ENCODE results near the gene SNX7.

SNX7 gene

DNA sequence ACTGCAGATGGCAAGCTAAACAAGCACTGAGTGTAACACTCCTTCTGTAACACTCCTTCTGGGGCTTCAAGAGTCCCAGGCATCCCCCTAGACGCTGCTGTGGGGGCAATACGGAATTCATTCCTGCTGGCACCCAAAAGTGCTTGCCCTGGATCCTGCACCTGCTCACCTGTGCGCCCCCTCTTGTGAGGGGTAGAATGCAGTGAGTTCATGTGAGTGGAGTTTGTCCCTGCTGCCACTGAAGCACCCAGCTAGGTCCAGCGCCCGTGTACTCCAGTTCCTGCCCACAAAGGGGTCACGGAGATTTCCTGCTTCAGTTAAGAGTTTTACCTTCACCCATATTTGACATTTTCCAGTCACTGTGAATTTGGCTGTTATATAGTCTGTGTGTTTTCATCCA, 130.0 kb downstream of the SNX7 start:
- ATAC-seq, result no peak
- DNase-seq (ENCODE audit: low spot score in 2 of 2), result no peak
- Mint-ChIP-seq H3K36me3 (no peaks in the 10 kb centered on the region), H3K4me1 (peaks cover 5% of the 10 kb centered on the region), H3K4me3 (no peak overlapping the region), H3K27ac (no peak overlapping the region), H3K9me3 (no peaks in the 10 kb centered on the region)

GRCh38 chr1:98792123-98792522, 130.6 kb downstream of the SNX7 start:
- Mint-ChIP-seq H3K4me3 (no peak overlapping the region), H3K4me1 (peaks cover 5% of the 10 kb centered on the region), H3K36me3 (no peaks in the 10 kb centered on the region), H3K27ac (no peak overlapping the region), H3K9me3 (no peaks in the 10 kb centered on the region)
- ATAC-seq, result no peak
- DNase-seq (ENCODE audit: low spot score in 2 of 2), result no peak

- Mint-ChIP-seq H3K36me3 (no peaks in the 10 kb centered on the region), H3K27ac (no peak overlapping the region), H3K4me1 (peaks cover 10% of the 10 kb centered on the region), H3K4me3 (no peak overlapping the region), H3K9me3 (no peaks in the 10 kb centered on the region)
- ATAC-seq, result no peak
- no peak for DNase-seq (ENCODE audit: low spot score in 2 of 2)
Measured at GRCh38 chr1:98793136-98793535, 131.6 kb downstream of the SNX7 start.

DNA sequence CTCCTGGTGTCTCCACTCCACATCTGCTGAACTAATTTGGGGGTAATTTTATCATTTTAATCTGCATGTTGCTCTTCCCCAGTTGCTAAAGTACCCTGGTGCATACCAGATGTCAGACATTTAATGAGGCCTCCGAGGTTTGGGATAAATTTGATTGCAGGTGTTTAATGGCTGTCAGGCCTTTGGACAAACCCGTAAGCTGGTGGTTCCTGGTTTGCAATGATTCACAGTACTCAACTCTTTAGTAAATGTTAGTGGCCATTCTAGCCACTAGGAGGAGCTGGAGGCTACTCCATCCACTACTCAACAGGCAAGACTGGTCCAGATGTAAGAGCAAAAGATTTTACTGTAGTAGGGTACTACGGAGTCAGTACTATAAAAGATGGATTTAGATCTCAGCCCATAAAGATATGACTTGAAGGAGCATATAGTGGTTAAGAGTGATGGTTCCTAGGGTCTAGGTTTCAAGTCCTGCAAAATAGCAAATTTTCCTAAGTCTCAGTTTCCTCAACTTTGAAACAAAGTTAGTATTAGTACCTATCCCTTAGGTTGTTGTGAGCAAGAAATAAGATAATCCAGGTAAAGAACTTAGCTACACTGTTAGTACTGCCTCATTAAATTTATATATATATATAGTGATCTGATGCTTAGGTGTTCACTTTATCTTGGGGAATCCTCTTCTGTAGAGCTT, 132.8 kb downstream of the SNX7 start:
- H3K4me3 Mint-ChIP-seq, result no peak overlapping the region
- ATAC-seq (peak; percentile 94), DNase-seq (ENCODE audit: low spot score in 2 of 2) (peak; percentile 3 to 51)
- H3K9me3 Mint-ChIP-seq, result no peaks in the 10 kb centered on the region
- no peaks in the 10 kb centered on the region for H3K36me3 Mint-ChIP-seq
- peaks cover 15% of the 10 kb centered on the region for H3K4me1 Mint-ChIP-seq
- H3K27ac Mint-ChIP-seq, result no peak overlapping the region

DNA sequence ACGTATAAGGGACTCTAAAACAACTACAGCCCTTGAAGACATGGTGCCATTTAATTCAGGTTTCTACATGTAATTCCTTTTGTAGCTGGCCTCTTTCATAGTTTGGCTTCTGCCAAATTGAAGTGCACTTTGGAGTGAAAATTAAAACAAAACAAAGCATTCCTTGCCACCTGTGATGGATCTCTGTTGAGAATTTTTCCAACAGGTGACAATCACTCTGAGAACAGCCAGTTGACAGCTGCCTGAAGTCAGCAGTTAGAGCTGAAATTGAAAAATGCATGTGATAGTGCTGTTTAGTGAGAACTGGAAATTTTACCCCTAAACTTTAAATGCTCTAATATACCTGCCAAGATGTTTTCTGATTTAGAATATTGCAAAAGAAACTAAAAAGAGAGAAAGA, 134.5 kb downstream of the SNX7 start:
- Mint-ChIP-seq H3K27ac (no peak overlapping the region), H3K4me1 (peaks cover 15% of the 10 kb centered on the region), H3K36me3 (no peaks in the 10 kb centered on the region), H3K4me3 (no peak overlapping the region), H3K9me3 (no peaks in the 10 kb centered on the region)
- DNase-seq (ENCODE audit: low spot score in 2 of 2) (no peak), ATAC-seq (no peak)

DNA sequence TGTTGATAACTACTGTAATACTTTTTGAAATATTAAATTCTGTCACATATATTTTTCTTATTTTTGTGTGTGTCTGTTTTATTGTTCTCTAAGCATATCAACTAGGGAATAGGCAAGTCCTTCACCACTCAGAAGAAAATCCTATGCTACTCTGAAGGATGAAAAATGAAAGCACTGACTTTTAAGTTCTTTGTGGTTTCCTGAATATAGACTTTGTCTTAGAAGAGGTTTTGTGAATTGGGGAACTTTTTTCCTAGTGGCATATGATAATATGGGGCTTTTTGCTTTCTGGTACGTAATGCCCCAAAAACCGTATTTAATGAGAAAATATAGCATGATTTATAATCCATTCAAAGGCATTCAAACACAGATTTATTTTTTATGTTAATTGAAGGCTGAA, 136.0 kb downstream of the SNX7 start:
- no peak overlapping the region for H3K4me3 Mint-ChIP-seq
- no peak overlapping the region for H3K27ac Mint-ChIP-seq
- no peaks in the 10 kb centered on the region for H3K36me3 Mint-ChIP-seq
- ATAC-seq (no peak), DNase-seq (ENCODE audit: low spot score in 2 of 2) (no peak)
- H3K4me1 Mint-ChIP-seq, result peaks cover 15% of the 10 kb centered on the region
- H3K9me3 Mint-ChIP-seq, result no peaks in the 10 kb centered on the region

All from stimulated activated effector memory CD8-positive, alpha-beta T cell treated with anti-CD3 and anti-CD28 coated beads, Interleukin-12 subunit alpha, Interleukin-12 subunit beta, amount 100 ng/mL, for 72 hours (primary cell).